Prostate gland (tissue), 2 donors: Measurements from ENCODE around the gene SGMS2. TPM values are rescaled to one million over a fixed set of nuclear protein-coding genes. Genes with fewer than 3 reads are reported as not detected.

Experiments
- DNase-seq: peaks from one replicate; pipeline ENCODE4 v3.0.0-alpha.2; 2019; ENCODE audit warnings: low spot score
- H3K27ac ChIP-seq, 2 donors: fragments of 200-600 bp; sonication (generic); 2 replicates each; pipeline ENCODE4 v1.5.1; 2017 to 2019
- H3K27me3 ChIP-seq: fragments of 200-600 bp; sonication (generic); replicated peaks from 2 replicates; pipeline ENCODE4 v1.5.1; 2019; ENCODE audit not compliant: insufficient read depth
- H3K36me3 ChIP-seq, 2 donors: fragments of 200-600 bp; sonication (generic); 1 replicate in 1 of 2; 2 replicates in 1 of 2; pipeline versions ENCODE4 v1.5.1 to v1.8.1; 2017 to 2019
- H3K4me1 ChIP-seq: fragments of 200-600 bp; sonication (generic); replicated peaks from 2 replicates; pipeline ENCODE4 v1.5.1; 2019
- H3K4me3 ChIP-seq, 2 donors: fragments of 200-600 bp; sonication (generic); 2 replicates each; pipeline ENCODE4 v1.5.1; 2017 to 2019
- H3K9me3 ChIP-seq: fragments of 200-600 bp; sonication (generic); 2 replicates; pipeline ENCODE4 v1.5.1; 2017
- CTCF ChIP-seq, 4 experiments: fragments of 200-600 bp in 2 of 4; fragments of 450-650 bp in 2 of 4; sonication (generic) in 2 of 4; IDR thresholded peaks; 1 replicate in 3 of 4; 2 replicates in 1 of 4; pipeline ENCODE4 v1.5.1; 2016 to 2019; ENCODE audit warnings: antibody characterized with exemption in 4 of 4, mild to moderate bottlenecking in 2 of 4, moderate library complexity in 2 of 4
- POLR2A ChIP-seq: fragments of 450-650 bp; IDR thresholded peaks from one replicate; pipeline ENCODE4 v1.6.1; 2016; ENCODE audit warnings: antibody characterized with exemption, mild to moderate bottlenecking
- POLR2AphosphoS5 ChIP-seq: sonication (generic); formaldehyde crosslinking; IDR thresholded peaks from one replicate; pipeline ENCODE4 v1.6.1; 2017; ENCODE audit warnings: antibody characterized with exemption
- WGBS: methylation state at CpG from one replicate; pipeline ENCODE4 v1.1.5; 2018; 5-methylcytosine and 5-hydroxymethylcytosine counted together
- intact Hi-C: fragments of 100-400 bp; cut with DNase I; formaldehyde crosslinking; loops from one replicate; pipeline ENCODE4 v1.14.2; 2022
- total RNA-seq, 2 donors: library from RNA; depleted of rRNA; stranded (reverse); fragments of >200 nt; gene quantifications; one replicate each; pipeline ENCODE4 v1.1.0, GENCODE V29; 2016

The SGMS2 gene
- total RNA-seq, 2 donors from 2014 or later, result 37.4 to 53.6 TPM

- no peak for TF ChIP-seq POLR2AphosphoS5
- no peak for TF ChIP-seq CTCF (IDR thresholded peaks at IDR 0.05)
- no peak for TF ChIP-seq POLR2A
- 55% methylated on average over 1 of the region's 1 CpG for WGBS
- no peaks in the 10 kb centered on the region for H3K36me3 ChIP-seq
- no peaks in the 10 kb centered on the region for H3K4me1 ChIP-seq
- no peak overlapping the region for H3K27ac ChIP-seq
- no peaks in the 10 kb centered on the region for H3K27me3 ChIP-seq
- DNase-seq, result no peak
- no peak overlapping the region for H3K4me3 ChIP-seq
- intact Hi-C loops, result no loop called here
- H3K9me3 ChIP-seq, result no peaks in the 10 kb centered on the region
These were observed 32.2 kb downstream of the SGMS2 start for GRCh38 chr4:107856901-107857300.

- Histone ChIP-seq H3K27ac (no peak overlapping the region), H3K36me3 (no peaks in the 10 kb centered on the region)
- TF ChIP-seq POLR2AphosphoS5, result no peak
- TF ChIP-seq CTCF (IDR thresholded peaks at IDR 0.05), result no peak
- no peak for TF ChIP-seq POLR2A
These were observed 33.0 kb downstream of the SGMS2 start for GRCh38 chr4:107857741-107858140.

DNA sequence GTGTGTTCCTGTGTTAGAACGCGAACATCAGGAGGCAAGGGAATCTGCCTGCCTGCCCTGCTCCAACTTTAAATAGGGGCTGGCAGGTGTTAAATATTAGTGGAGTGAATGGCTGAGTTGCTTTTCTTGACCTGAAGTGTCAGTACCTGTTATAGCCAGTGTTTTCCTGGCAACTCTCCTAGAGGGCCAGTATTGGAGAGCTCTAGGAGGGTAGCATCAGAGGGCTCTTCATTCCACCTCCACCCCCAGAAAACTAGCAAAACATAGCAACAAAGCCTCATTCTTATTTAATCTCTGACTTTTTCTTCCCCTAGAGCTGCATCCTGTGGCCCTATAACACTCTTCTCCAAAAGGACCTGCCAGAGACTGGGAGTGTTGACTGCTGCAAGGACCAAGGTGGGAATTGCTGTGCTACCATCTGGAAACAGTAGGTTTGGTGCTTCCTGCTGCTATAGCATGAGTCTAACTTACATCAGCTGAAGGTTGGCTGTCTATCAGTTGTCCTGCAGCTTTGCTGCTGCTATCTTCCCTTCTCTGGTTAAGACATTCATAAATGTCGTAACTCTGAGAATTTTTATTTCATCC lies 33.5 kb downstream of the SGMS2 start:
- intact Hi-C loops, result no loop called here
- 57% methylated on average over 3 of the region's 3 CpGs for WGBS
- Histone ChIP-seq H3K4me3 (no peak overlapping the region), H3K4me1 (no peaks in the 10 kb centered on the region), H3K9me3 (no peaks in the 10 kb centered on the region), H3K36me3 (no peaks in the 10 kb centered on the region), H3K27me3 (no peaks in the 10 kb centered on the region), H3K27ac (no peak overlapping the region)
- DNase-seq, result no peak
- TF ChIP-seq POLR2A (no peak), POLR2AphosphoS5 (no peak), CTCF (IDR thresholded peaks at IDR 0.05) (no peak)

More at GRCh38 chr4:107857741-107858140, 33.0 kb downstream of the SGMS2 start:
- DNase-seq, result no peak
- 79% methylated on average over 4 of the region's 4 CpGs for WGBS
- Histone ChIP-seq H3K4me1 (no peaks in the 10 kb centered on the region), H3K4me3 (no peak overlapping the region), H3K9me3 (no peaks in the 10 kb centered on the region), H3K27me3 (no peaks in the 10 kb centered on the region)
- intact Hi-C loops, result no loop called here

GRCh38 chr4:107862658-107863057 lies 37.9 kb downstream of the SGMS2 start:
- Histone ChIP-seq H3K4me1 (no peaks in the 10 kb centered on the region), H3K9me3 (no peaks in the 10 kb centered on the region), H3K27ac (no peak overlapping the region), H3K27me3 (no peaks in the 10 kb centered on the region), H3K4me3 (no peak overlapping the region), H3K36me3 (no peaks in the 10 kb centered on the region)
- intact Hi-C loops, result no loop called here
- TF ChIP-seq POLR2A, result no peak
- no peak for TF ChIP-seq POLR2AphosphoS5
- no peak for TF ChIP-seq CTCF (IDR thresholded peaks at IDR 0.05)
- WGBS, result 61% methylated on average over 5 of the region's 5 CpGs
- DNase-seq, result no peak

- 97% methylated on average over 2 of the region's 2 CpGs for WGBS
- no peak overlapping the region for H3K27ac ChIP-seq
- H3K9me3 ChIP-seq, result no peaks in the 10 kb centered on the region
- no peak for DNase-seq
- no peak overlapping the region for H3K4me3 ChIP-seq
- intact Hi-C loops, result no loop called here
- H3K4me1 ChIP-seq, result no peaks in the 10 kb centered on the region
- no peaks in the 10 kb centered on the region for H3K36me3 ChIP-seq
- H3K27me3 ChIP-seq, result no peaks in the 10 kb centered on the region
- no peak for TF ChIP-seq POLR2A
These were observed 38.7 kb downstream of the SGMS2 start for GRCh38 chr4:107863416-107863815.
